CD1c-positive myeloid dendritic cell (primary cell): ENCODE results near the gene ZSWIM1.
"Not testable (repeated sequence)": the region's sequence is repeated elsewhere in the genome, so short reads cannot be mapped to it uniquely, and the experiment has no call there.

Experiments
- DNase-seq: peaks from one replicate; pipeline ENCODE4 v3.0.0-alpha.2; 2016; ENCODE audit errors: extremely low spot score

The ZSWIM1 gene

GRCh38 chr20:45927071-45927878 lies 46.2 kb downstream of the ZSWIM1 start:
- DNase-seq: no peak

GRCh38 chr20:45931680-45932079 lies 50.7 kb downstream of the ZSWIM1 start:
- not testable (repeated sequence) for DNase-seq

- DNase-seq: no peak
These were observed 52.4 kb downstream of the ZSWIM1 start for GRCh38 chr20:45933266-45934045.

- DNase-seq: peak; percentile 44
These were observed 53.1 kb downstream of the ZSWIM1 start for GRCh38 chr20:45934046-45934585.
